HG03135 (cell line): Measurements from ENCODE around the gene ASCC1.

ENCODE experiments used
- ATAC-seq: cut with Tn5 transposase; IDR thresholded peaks from one replicate; pipeline ENCODE4 v1.9.1; 2021; ENCODE audit warnings: mild to moderate bottlenecking, moderate library complexity; ENCODE audit not compliant: unreplicated experiment

Gene ASCC1

DNA sequence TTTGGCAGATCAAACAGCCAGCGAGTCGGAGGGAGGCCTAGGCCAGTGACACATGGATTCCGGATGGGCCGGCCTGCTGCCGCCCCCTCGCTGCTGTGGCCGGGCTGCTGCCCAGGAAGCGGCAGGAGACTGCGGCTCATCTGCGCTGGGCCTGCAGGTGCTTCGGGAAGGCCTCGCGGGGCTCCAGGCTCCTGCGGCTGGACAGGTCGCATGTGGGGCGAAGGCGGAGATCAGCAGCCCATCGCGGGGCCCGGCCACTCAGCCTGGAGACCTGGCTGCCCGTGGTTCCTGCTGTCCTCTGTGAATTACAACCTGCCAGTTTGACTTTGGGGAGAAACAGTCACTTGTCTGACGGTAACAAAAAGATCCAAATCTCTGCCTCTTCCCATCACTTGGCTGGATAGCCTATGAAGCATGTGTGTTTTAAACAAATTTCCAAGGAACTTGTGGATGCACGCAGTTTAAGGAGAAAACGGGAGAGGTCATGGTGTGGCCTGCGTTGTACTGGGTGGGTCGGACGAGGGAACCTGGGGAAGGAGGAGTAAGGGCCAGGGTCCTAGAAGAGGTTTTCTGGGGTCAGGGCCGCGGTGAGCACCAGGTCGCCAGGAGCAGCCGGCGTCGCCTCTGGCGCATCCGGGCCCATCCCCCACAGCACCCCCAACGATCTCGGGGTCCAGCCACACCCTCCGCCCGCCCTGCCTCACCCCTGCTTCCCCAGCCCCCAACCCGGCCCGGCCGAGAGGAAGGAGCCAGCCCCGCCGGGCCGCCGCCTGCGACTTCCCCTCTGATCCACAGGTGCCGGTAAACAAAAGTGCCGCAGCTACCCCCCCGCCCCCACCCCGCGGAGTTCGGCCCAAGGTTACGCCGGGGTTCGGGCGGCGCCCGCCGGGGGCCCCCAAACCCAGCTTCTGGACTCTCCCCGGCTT, 129.3 kb downstream of the ASCC1 start:
- no peak for ATAC-seq

- ATAC-seq: no peak
These were observed 130.1 kb downstream of the ASCC1 start for GRCh38 chr10:72085864-72086465.

DNA sequence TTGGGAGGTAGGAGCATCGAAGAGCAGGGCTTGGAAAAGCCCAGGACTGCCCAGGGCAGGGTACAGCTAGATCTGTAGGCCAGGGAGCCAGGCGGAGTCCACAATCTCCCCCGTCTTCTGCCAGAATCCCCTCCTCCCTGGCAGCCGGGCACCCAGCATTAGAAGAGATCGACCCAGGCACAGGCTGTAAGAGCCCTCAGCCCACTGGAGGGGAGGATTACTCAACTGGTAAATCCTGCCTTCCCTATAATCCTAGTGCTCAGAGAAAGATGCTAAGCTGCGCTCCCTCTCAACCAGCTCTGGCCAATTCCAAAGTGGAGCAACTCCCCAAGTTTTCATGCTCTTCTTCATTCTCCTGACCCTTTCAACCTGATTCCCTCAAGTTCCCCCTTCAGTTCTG, 130.9 kb downstream of the ASCC1 start:
- no peak for ATAC-seq

GRCh38 chr10:72083790-72084459, 132.2 kb downstream of the ASCC1 start:
- ATAC-seq: no peak

GRCh38 chr10:72082856-72083789, 133.0 kb downstream of the ASCC1 start:
- no peak for ATAC-seq

DNA sequence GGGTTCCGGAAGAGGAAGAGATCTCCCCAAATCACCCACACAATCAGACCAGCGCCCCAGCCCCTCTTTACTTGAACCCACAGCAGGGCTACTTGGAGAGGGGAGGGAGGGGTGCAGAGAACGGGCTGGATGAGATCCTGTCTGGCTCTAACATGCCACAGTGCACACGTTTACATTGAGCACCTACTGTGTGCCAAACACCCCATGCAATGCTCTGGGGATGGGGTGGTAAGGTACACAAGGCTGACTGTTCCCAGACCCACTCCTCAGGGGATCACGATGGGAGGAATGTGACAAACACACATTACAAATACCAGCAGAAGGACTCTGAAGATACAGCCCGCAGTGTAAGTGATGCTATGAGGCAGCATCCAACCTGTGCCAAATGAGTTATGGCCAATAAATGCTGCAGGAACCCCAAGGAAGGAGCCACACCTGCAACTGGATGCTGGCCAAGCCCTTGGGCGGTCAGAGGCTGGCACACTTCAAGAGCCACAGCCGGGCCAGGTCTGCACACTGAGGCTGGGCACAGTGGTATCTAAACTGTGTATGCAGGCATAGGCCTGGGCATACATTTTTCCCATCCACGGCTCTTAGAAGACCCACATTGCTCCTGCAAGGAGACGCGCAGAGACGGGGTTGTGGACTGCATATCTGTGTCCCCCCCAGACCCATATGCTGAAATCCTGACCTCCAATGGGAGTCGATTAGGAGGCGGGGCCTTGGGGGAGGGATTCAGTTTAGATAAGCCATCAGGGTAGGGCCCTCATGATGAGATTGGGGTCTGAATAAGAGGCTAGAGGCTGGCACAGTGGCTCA, 134.1 kb downstream of the ASCC1 start:
- no peak for ATAC-seq

DNA sequence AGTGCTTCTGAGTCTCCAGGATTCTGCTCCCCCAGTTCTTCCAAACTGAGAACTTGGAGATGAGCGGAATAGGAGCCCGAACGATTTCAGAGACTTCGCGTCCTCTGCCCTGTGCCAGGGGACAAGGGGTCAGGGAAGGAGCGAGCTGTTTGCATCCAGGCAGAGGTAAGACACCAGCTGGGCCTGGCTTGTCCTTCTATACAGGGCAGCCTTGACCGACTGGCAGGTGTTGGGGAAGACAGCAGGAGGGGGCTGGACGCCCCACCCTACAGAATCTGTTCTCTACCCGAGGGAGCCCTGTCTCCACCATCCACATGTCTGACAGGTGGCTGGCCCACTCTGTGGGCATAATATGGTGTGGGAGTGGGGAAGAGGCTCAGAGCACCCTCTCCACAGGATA, 134.9 kb downstream of the ASCC1 start:
- no peak for ATAC-seq

- ATAC-seq: no peak
These were observed 135.8 kb downstream of the ASCC1 start for GRCh38 chr10:72080042-72080975.

GRCh38 chr10:72079356-72079755, 136.7 kb downstream of the ASCC1 start:
- ATAC-seq: no peak

GRCh38 chr10:72077275-72077990, 138.6 kb downstream of the ASCC1 start:
- ATAC-seq: no peak

DNA sequence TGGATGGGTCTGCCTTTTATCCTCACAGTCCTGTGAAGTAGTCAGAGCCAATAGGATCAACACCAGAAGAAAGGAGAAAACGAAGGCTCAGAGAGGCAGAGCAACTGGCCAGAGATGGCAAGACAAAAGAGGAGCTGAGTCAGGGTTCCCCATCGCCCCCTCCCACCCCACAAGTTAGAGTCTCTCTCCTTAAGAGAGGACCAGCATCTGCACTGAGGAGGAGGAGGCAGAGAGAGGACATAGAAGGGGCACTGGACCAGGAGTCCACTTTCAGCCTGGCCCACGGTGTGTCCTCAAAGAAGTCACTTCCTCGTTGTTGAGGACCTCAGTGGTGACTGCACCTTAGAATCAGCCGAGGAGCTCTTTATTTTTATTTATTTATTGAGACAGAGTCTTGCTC, 139.3 kb downstream of the ASCC1 start:
- ATAC-seq: no peak

DNA sequence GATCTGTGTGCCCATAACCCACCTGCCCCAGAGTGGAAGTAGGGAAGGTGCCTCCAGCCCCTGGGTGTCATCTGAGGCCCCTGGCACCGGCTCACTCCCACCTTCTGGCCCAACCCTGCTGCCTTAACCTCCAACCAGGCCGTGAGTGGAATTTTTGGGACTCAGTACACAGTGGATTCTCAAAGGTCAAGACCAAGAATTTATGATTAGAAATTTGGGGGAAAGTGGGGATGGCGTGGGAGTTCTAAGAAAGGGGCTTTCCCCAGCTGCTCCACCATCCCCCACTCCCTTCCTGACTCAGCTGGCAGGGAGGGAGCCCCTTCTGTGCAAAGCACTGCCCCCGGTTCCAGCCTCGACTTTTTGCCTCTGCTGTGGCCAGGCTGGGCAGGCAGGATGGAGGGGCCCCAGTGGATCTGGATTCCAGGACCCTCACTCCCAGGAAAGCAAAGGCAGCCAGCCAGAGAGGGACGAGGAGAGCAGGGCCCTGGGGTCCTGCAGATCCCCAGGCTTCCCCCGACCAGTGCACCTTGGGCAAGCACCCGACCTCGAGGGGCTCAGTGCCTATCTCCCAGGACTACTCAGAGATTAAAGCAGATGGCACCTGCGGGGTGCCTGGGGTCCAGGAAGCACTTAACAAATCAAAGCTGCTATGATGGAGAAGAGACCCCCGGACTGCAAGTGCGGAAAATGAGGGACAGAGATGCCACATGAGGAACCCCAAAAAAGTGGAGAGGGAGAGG, 140.5 kb downstream of the ASCC1 start:
- no peak for ATAC-seq

GRCh38 chr10:72074574-72075375, 141.3 kb downstream of the ASCC1 start:
- no peak for ATAC-seq

DNA sequence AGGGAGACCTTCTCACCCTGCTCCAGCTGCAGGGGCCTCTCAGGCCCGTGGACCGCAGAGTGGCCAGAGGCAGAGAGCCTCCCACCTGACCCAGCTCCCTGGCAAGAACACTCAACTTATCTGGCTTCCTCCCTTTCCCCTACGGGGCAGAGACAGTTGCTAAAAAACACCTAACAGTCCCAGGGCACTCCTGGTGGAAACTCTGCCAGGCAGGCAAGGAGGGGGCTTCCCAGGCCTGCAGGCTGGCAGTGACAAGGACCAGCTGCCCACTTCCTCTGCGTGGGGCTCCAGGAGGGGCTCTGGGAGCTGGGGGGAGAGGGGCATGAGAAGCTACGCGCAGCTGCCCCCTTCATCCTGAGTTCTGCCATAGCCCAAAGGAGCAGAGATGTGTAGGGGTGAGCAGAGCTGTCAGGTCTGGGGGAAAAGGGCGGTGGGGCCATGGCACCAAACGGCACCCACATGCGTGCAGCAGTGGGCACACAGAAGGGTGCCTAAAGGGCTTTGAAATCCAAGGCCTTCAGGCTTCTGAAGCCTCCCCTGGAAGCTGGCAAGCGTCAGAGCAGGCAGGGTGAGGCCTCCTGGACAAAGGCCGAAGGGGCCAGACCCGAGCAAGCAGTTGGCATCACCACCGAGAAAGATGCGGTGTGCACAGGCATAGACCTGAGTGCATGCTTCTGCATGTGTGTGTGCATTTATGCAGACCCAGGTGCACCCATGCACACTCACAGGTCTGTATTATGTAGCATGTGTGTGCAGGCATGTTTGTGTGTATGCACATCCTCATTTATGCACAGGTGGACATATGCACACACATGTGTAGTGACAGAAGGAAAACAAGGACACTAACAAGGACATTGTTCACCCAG, 142.1 kb downstream of the ASCC1 start:
- no peak for ATAC-seq

DNA sequence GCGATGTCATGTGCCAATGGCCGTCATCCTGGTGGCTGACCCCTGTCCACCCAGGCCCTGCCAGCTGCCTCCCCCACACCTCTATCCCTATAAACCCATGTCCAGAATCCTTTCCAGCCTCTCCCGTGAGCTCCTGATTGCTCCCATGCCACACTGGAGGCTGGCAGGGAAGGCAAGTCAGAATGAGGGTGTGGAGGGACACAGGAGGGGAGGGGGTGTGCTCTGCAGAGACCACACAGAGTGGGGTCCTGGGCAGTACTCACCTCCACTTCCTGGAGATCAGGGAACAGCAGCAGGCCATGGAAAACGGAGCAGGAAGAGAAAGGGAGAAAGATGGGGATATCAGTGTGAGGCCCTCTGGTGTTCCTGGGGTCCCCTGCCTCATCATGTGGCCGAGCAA, 143.4 kb downstream of the ASCC1 start:
- ATAC-seq: no peak

DNA sequence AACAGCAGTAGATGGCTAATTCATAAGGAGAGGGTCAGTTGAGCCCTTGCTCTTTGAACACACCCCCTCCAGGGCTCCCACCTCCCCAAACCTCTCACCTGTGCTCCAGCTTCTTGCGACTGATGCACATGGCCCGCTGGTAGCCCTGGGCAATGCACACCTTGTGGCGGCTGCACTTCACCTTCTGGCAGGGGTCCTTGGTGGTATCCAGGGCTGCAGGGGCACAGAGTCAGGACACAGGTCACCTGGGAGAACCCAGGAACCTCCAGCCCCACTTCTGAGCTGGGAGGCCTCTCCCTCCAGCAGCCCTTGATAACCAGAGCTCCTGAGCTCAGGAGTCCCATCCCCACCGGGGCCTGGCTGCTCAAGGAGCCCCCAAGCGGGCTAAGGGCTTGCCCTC, 144.0 kb downstream of the ASCC1 start:
- no peak for ATAC-seq
